ENCODE data around the gene ACTR8. TPM values are rescaled to one million over a fixed set of nuclear protein-coding genes. Genes with fewer than 3 reads are reported as not detected.

Gene ACTR8
- total RNA-seq, 2 experiments from 2014 or later, result 39.6 to 48.7 TPM

GRCh38 chr3:53824795-53825194 lies 57.2 kb downstream of the ACTR8 start:
- TF ChIP-seq CTCF (conservative IDR thresholded peaks at IDR 0.05; ENCODE audit: low read length) (no peak), EZH2phosphoT487 (IDR thresholded peaks at IDR 0.05; ENCODE audit: borderline replicate concordance, low read depth, low read length) (no peak)
- DNase-seq (ENCODE audit: low spot score), result no peak
- no peak overlapping the region for H2AFZ ChIP-seq (ENCODE audit: low read length)
- H3K9me3 ChIP-seq (ENCODE audit: low read length), result no peaks in the 10 kb centered on the region
- H3K27ac ChIP-seq (ENCODE audit: low read depth, low read length, poor library complexity, severe bottlenecking), result no peak overlapping the region
- ChIA-PET CTCF (ENCODE audit: unreplicated experiment) (no interaction called here), POLR2A (no interaction called here)
- H3K9me2 ChIP-seq (ENCODE audit: insufficient read depth, low read length), result no peaks in the 10 kb centered on the region
- no TSS peak for BruUV-seq (replicated peaks)
- no peak overlapping the region for H3K4me2 ChIP-seq (ENCODE audit: low read length)
- intact Hi-C loops (cut with micrococcal nuclease; ENCODE audit: unreplicated experiment), result no loop called here
- no peaks in the 10 kb centered on the region for H3K36me3 ChIP-seq (ENCODE audit: insufficient read depth, low read length)
- H3K4me3 ChIP-seq (ENCODE audit: low read depth, low read length, poor library complexity, severe bottlenecking), result no peak overlapping the region
- H3K4me1 ChIP-seq (ENCODE audit: insufficient read depth, low read length, poor library complexity, severe bottlenecking), result no peaks in the 10 kb centered on the region
- no peaks in the 10 kb centered on the region for H4K20me1 ChIP-seq (ENCODE audit: insufficient read depth, low read length)
- H3K79me2 ChIP-seq (ENCODE audit: insufficient read depth, low read depth, low read length), result no peaks in the 10 kb centered on the region

GRCh38 chr3:53823956-53824657 lies 57.8 kb downstream of the ACTR8 start:
- Histone ChIP-seq H3K9me3 (ENCODE audit: low read length) (no peaks in the 10 kb centered on the region), H2AFZ (ENCODE audit: low read length) (no peak overlapping the region), H3K36me3 (ENCODE audit: insufficient read depth, low read length) (no peaks in the 10 kb centered on the region), H3K79me2 (ENCODE audit: insufficient read depth, low read depth, low read length) (no peaks in the 10 kb centered on the region), H3K4me3 (ENCODE audit: low read depth, low read length, poor library complexity, severe bottlenecking) (no peak overlapping the region), H3K9me2 (ENCODE audit: insufficient read depth, low read length) (no peaks in the 10 kb centered on the region), H3K4me2 (ENCODE audit: low read length) (no peak overlapping the region), H4K20me1 (ENCODE audit: insufficient read depth, low read length) (no peaks in the 10 kb centered on the region), H3K4me1 (ENCODE audit: insufficient read depth, low read length, poor library complexity, severe bottlenecking) (no peaks in the 10 kb centered on the region), H3K27ac (ENCODE audit: low read depth, low read length, poor library complexity, severe bottlenecking) (no peak overlapping the region)
- intact Hi-C loops (cut with micrococcal nuclease; ENCODE audit: unreplicated experiment), result no loop called here
- CTCF ChIA-PET (ENCODE audit: unreplicated experiment), result no interaction called here
- BruUV-seq (replicated peaks), result no TSS peak
- POLR2A ChIA-PET, result no interaction called here
- TF ChIP-seq EZH2phosphoT487 (IDR thresholded peaks at IDR 0.05; ENCODE audit: borderline replicate concordance, low read depth, low read length), result no peak
- no peak for TF ChIP-seq CTCF (conservative IDR thresholded peaks at IDR 0.05; ENCODE audit: low read length)
- no peak for DNase-seq (ENCODE audit: low spot score)
